NCI-H1436 treated with DMSO at 0.1 percent for 48 hours (cell line): ENCODE results near the gene EPS8.

Experiments
- DNase-seq: peaks from one replicate; lab custom pipeline; 2025; lab: John Stamatoyannopoulos, UW

Gene EPS8

GRCh38 chr12:15789220-15790171 is at the start of gene EPS8:
TSS of gene EPS8 (minus strand) at chr12:15789388. CDS start at chr12:15682951, 106,437 bp downstream.
- peak; percentile 56 for DNase-seq

- DNase-seq: no peak
Measured at GRCh38 chr12:15837141-15837790, 48.1 kb upstream of the EPS8 start.

GRCh38 chr12:15834575-15834974 is 45.4 kb upstream of the EPS8 start:
- no peak for DNase-seq

- no peak for DNase-seq
Measured at GRCh38 chr12:15831315-15831978, 42.3 kb upstream of the EPS8 start.

GRCh38 chr12:15830538-15830937 is 41.4 kb upstream of the EPS8 start:
- no peak for DNase-seq

- no peak for DNase-seq
Measured at GRCh38 chr12:15829949-15830348, 40.8 kb upstream of the EPS8 start.

- DNase-seq: no peak
Measured at GRCh38 chr12:15829255-15829654, 40.1 kb upstream of the EPS8 start.

- DNase-seq: no peak
Measured at GRCh38 chr12:15827136-15827535, 37.9 kb upstream of the EPS8 start.

GRCh38 chr12:15824516-15824915 is 35.3 kb upstream of the EPS8 start:
- no peak for DNase-seq

- peak; percentile 13 for DNase-seq
Measured at GRCh38 chr12:15823360-15824128, 34.4 kb upstream of the EPS8 start.

GRCh38 chr12:15819644-15820437 is 30.7 kb upstream of the EPS8 start:
- no peak for DNase-seq

- DNase-seq: no peak
Measured at GRCh38 chr12:15818418-15818817, 29.2 kb upstream of the EPS8 start.

GRCh38 chr12:15815730-15816129 is 26.5 kb upstream of the EPS8 start:
- no peak for DNase-seq

- DNase-seq: no peak
Measured at GRCh38 chr12:15811214-15812127, 22.3 kb upstream of the EPS8 start.

- no peak for DNase-seq
Measured at GRCh38 chr12:15808652-15809051, 19.5 kb upstream of the EPS8 start.

GRCh38 chr12:15808250-15808649 is 19.1 kb upstream of the EPS8 start:
- DNase-seq: no peak

- DNase-seq: no peak
Measured at GRCh38 chr12:15806826-15807225, 17.6 kb upstream of the EPS8 start.

- DNase-seq: peak; percentile 67
Measured at GRCh38 chr12:15801770-15802744, 12.9 kb upstream of the EPS8 start.

GRCh38 chr12:15800278-15800677 is 11.1 kb upstream of the EPS8 start:
- no peak for DNase-seq
